ENCODE results near the gene HSF4. TPM values are rescaled to one million over a fixed set of nuclear protein-coding genes. Genes with fewer than 3 reads are reported as not detected.

The HSF4 gene
- total RNA-seq, 4 donors from 2014 or later: 3.7 to 59.5 (median 19.6) TPM

- WGBS, 2 donors: 79 to 86% methylated on average over 6 to 7 of the region's 7 CpGs
- Histone ChIP-seq H3K27me3 (no peaks in the 10 kb centered on the region), H3K36me3 (peaks cover 29 to 81% (median 45%) of the 10 kb centered on the region in 3 donors), H3K4me3 (no peak overlapping the region), H3K27ac (peak overlapping the region in 1 of 4 donors; percentile 0), H3K4me1 (peaks cover 8 to 54% (median 24%) of the 10 kb centered on the region in 3 donors), H3K9me3 (no peaks in the 10 kb centered on the region)
- DNase-seq: no peak
- intact Hi-C loops (cut with DNase I): no loop called here
- TF ChIP-seq CTCF (IDR thresholded peaks at IDR 0.05): no peak
- no peak for TF ChIP-seq POLR2A (IDR thresholded peaks at IDR 0.05)
These were observed 17.8 kb upstream of the HSF4 start for GRCh38 chr16:67146523-67147357.

GRCh38 chr16:67147437-67148140, 17.0 kb upstream of the HSF4 start:
- no peaks in the 10 kb centered on the region for H3K9me3 ChIP-seq
- no peak for DNase-seq

GRCh38 chr16:67148221-67148620, 16.3 kb upstream of the HSF4 start:
- Histone ChIP-seq H3K9me3 (no peaks in the 10 kb centered on the region), H3K36me3 (peaks cover 23 to 66% (median 30%) of the 10 kb centered on the region in 3 donors), H3K4me3 (no peak overlapping the region), H3K27me3 (no peaks in the 10 kb centered on the region), H3K27ac (peak overlapping the region in 1 of 4 donors; percentile 6), H3K4me1 (peaks cover 8 to 57% (median 24%) of the 10 kb centered on the region in 3 donors)
- no peak for DNase-seq
- TF ChIP-seq CTCF (IDR thresholded peaks at IDR 0.05) (no peak), POLR2A (IDR thresholded peaks at IDR 0.05) (no peak)
- intact Hi-C loops (cut with DNase I): no loop called here
- 70 to 80% methylated on average over 2 of the region's 2 CpGs for WGBS, 2 donors

More at GRCh38 chr16:67147437-67148140, 17.0 kb upstream of the HSF4 start:
- intact Hi-C loops (cut with DNase I): no loop called here
- TF ChIP-seq CTCF (IDR thresholded peaks at IDR 0.05) (no peak), POLR2A (IDR thresholded peaks at IDR 0.05) (no peak)
- 37 to 65% methylated on average over 3 to 4 of the region's 4 CpGs for WGBS, 2 donors
- Histone ChIP-seq H3K36me3 (peaks cover 29 to 72% (median 36%) of the 10 kb centered on the region in 3 donors), H3K27me3 (no peaks in the 10 kb centered on the region), H3K4me1 (peaks cover 8 to 57% (median 24%) of the 10 kb centered on the region in 3 donors), H3K27ac (peak overlapping the region in 1 of 4 donors; percentile 0), H3K4me3 (no peak overlapping the region)

GRCh38 chr16:67148656-67149275, 15.8 kb upstream of the HSF4 start:
- Histone ChIP-seq H3K27me3 (no peaks in the 10 kb centered on the region), H3K36me3 (peaks cover 18 to 61% (median 26%) of the 10 kb centered on the region in 3 donors), H3K4me3 (no peak overlapping the region), H3K4me1 (peaks cover 8 to 57% (median 24%) of the 10 kb centered on the region in 3 donors), H3K9me3 (no peaks in the 10 kb centered on the region), H3K27ac (peak overlapping the region in 1 of 4 donors; percentile 6)
- WGBS, 2 donors: 75 to 100% methylated on average over 1 to 5 of the region's 11 CpGs
- intact Hi-C loops (cut with DNase I): no loop called here
- TF ChIP-seq POLR2A (IDR thresholded peaks at IDR 0.05): no peak
- no peak for TF ChIP-seq CTCF (IDR thresholded peaks at IDR 0.05)
- DNase-seq: no peak

All from esophagus squamous epithelium (tissue), 5 donors.